K562 (cell line): Measurements from ENCODE around the gene SYVN1. TPM values are rescaled to one million over a fixed set of nuclear protein-coding genes. Genes with fewer than 3 reads are reported as not detected.

Experiments
- CBFB ChIP-seq: sonication (generic); formaldehyde crosslinking; IDR thresholded peaks from 2 replicates; pipeline ENCODE4 v1.4.0; 2020; ENCODE audit warnings: mild to moderate bottlenecking, missing genetic modification reagents
- CEBPB ChIP-seq: fragments of 450-650 bp; IDR thresholded peaks from 2 replicates; pipeline ENCODE4 v1.6.1; 2016; ENCODE audit warnings: missing genetic modification characterization, missing compliant biosample characterization
- CREM ChIP-seq: IDR thresholded peaks from 2 replicates; pipeline ENCODE4 v1.6.1; 2014; ENCODE audit warnings: antibody characterized with exemption, low read depth
- E4F1 ChIP-seq: fragments of 250-450 bp; sonication (Bioruptor Pico); IDR thresholded peaks from 2 replicates; pipeline ENCODE4 v1.5.0; 2021; ENCODE audit warnings: mild to moderate bottlenecking, borderline replicate concordance
- EP400 ChIP-seq: fragments of 450-650 bp; IDR thresholded peaks from 2 replicates; pipeline ENCODE4 v1.6.1; 2017; ENCODE audit warnings: antibody characterized with exemption, mild to moderate bottlenecking, moderate library complexity
- ERF ChIP-seq: fragments of 450-650 bp; formaldehyde crosslinking; IDR thresholded peaks from 2 replicates; pipeline ENCODE4 v1.4.0; 2020; ENCODE audit warnings: mild to moderate bottlenecking, mixed read lengths
- ESRRA ChIP-seq: fragments of 450-650 bp; IDR thresholded peaks from 2 replicates; pipeline ENCODE4 v1.6.1; 2014; ENCODE audit warnings: low read depth, mild to moderate bottlenecking, moderate library complexity, borderline replicate concordance
- HNRNPUL1 ChIP-seq: fragments of 200-400 bp; formaldehyde crosslinking; IDR thresholded peaks from 2 replicates; pipeline ENCODE4 v1.6.1; 2017; ENCODE audit warnings: low read length
- KLF13 ChIP-seq: fragments of 450-650 bp; IDR thresholded peaks from 2 replicates; pipeline ENCODE4 v1.6.1; 2016; ENCODE audit warnings: missing genetic modification characterization, low read depth, mild to moderate bottlenecking, missing compliant biosample characterization, moderate library complexity, borderline replicate concordance
- NCOA1 ChIP-seq: fragments of 450-650 bp; IDR thresholded peaks from 2 replicates; pipeline ENCODE4 v1.6.1; 2016; ENCODE audit warnings: low read depth
- POLR2AphosphoS2 ChIP-seq: IDR thresholded peaks from 2 replicates; pipeline ENCODE4 v1.6.1; 2012; ENCODE audit warnings: low read length, improper control_type of control experiment
- RFX5 ChIP-seq: IDR thresholded peaks from 2 replicates; pipeline ENCODE4 v1.6.1; 2011; ENCODE audit warnings: low read depth, mild to moderate bottlenecking, improper control_type of control experiment, low read length
- SAFB ChIP-seq: fragments of 200-400 bp; formaldehyde crosslinking; IDR thresholded peaks from 2 replicates; pipeline ENCODE4 v1.6.1; 2017; ENCODE audit warnings: low read depth, low read length, borderline replicate concordance
- SREBF1 ChIP-seq: fragments of 150-350 bp; IDR thresholded peaks from 2 replicates; pipeline ENCODE4 v1.6.1; 2014; ENCODE audit warnings: antibody characterized with exemption, low read depth, low read length, borderline replicate concordance
- WHSC1 ChIP-seq: IDR thresholded peaks from one replicate; pipeline ENCODE4 v1.6.1; 2012; ENCODE audit warnings: low read length, control low read depth, inconsistent platforms
- ZC3H4 ChIP-seq: sonication (generic); formaldehyde crosslinking; IDR thresholded peaks from 2 replicates; pipeline ENCODE4 v1.9.0; 2021; ENCODE audit warnings: missing genetic modification reagents, borderline replicate concordance
- ZC3H8 ChIP-seq: fragments of 450-650 bp; IDR thresholded peaks from 2 replicates; pipeline ENCODE4 v1.6.1; 2017
- ZNF224 ChIP-seq: sonication (generic); formaldehyde crosslinking; IDR thresholded peaks from 2 replicates; pipeline ENCODE4 v1.8.0; 2022; ENCODE audit warnings: mild to moderate bottlenecking, missing genetic modification reagents
- ZNF316 ChIP-seq: fragments of 450-650 bp; IDR thresholded peaks from 2 replicates; pipeline ENCODE4 v1.6.1; 2016
- ZNF431 ChIP-seq: sonication (generic); formaldehyde crosslinking; IDR thresholded peaks from 2 replicates; pipeline ENCODE4 v1.8.0; 2022; ENCODE audit warnings: mild to moderate bottlenecking, missing genetic modification reagents
- ZNF668 ChIP-seq: fragments of 250-450 bp; sonication (Bioruptor Pico); IDR thresholded peaks from 2 replicates; pipeline ENCODE4 v1.8.0; 2022; ENCODE audit warnings: mild to moderate bottlenecking, inconsistent platforms
- polyA plus RNA-seq, 8 experiments: library from polyadenylated mRNA; depleted of rRNA in 4 of 8; stranded (reverse) in 5 of 8; unstranded in 3 of 8; fragments of >200 nt; fragmentation: Nextera tagmentation in 2 of 8; fragmentation: Illumina TruSeq in 1 of 8; extraction: Ambion mirVana in 2 of 8; extraction: Trizol in 1 of 8; gene quantifications; 2 replicates each; pipeline versions ENCODE4 v1.2.1 to v1.2.3, GENCODE V29; 2011 to 2014; ENCODE audit warnings: inconsistent platforms in 1 of 8, missing spikeins in 1 of 8
- total RNA-seq, 7 experiments: library from RNA; depleted of rRNA in 6 of 7; stranded (reverse); fragments of >200 nt in 6 of 7; fragmentation: Illumina TruSeq in 2 of 7; extraction: Trizol in 2 of 7; gene quantifications; 2 replicates each; pipeline versions ENCODE4 v1.2.1 to v1.2.3, GENCODE V29; 2011 to 2021; ENCODE audit warnings: low replicate concordance in 1 of 7
- TF ChIP-seq, protein P1 (sequence below): sonication (generic); formaldehyde crosslinking; IDR thresholded peaks from 2 replicates; pipeline ENCODE4 v1.8.0; 2022; ENCODE audit warnings: mild to moderate bottlenecking, missing genetic modification reagents
- TF ChIP-seq, protein P2 (sequence below): IDR thresholded peaks from 3 replicates; pipeline ENCODE4 v1.6.1; 2011; ENCODE audit warnings: borderline replicate concordance, mild to moderate bottlenecking, moderate library complexity; ENCODE audit not compliant: insufficient read length; ENCODE audit errors: extremely low read depth

The SYVN1 gene
- total and polyA plus RNA-seq, 9 of the 15 experiments (the other 6 are each of a cell fraction or from before 2014, with no cell fraction given): 0.41 to 47.4 (median 9.9) TPM

DNA sequence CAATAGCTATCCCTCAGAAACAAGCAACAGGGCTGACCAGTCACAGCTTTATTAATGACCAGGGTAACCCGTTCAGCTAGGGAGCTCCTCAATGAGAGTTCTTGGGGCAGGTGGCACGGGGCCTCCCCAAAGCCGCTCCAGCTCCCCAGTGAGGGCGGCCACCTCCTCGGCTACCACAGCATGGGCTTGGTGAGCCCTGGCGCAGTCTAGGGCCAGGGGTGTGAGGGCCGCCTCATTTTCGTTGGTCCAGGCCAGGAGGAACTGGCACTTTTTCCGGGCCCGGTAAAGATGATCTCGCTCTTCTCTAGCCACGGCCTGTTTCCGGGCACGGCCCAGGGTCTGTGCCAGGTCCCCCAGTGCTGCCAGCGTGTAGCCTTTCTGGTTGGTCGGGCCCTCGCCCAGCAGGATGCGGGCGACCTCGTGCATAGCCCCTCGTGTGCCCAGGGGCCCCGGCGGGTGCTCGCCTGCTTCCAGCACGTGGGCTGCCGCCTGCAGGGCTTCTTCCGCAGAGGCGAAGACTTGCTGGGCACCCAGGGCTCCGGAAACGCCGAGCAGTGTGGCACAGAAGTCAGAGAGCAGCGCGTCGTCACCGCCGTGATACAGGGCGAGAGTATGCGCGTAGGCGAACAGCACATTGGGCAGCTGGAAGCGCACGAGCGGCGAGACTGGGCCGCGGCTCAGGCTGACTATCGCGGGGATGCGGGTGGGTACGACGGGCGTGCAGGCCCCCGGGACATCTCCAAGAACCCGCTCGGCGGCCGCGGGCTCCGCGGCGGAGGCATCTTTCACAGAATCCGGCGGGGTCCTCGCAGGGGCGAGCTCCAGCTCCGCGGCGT is 17.7 kb downstream of the SYVN1 start (continued):
- TF ChIP-seq, protein P1, sequence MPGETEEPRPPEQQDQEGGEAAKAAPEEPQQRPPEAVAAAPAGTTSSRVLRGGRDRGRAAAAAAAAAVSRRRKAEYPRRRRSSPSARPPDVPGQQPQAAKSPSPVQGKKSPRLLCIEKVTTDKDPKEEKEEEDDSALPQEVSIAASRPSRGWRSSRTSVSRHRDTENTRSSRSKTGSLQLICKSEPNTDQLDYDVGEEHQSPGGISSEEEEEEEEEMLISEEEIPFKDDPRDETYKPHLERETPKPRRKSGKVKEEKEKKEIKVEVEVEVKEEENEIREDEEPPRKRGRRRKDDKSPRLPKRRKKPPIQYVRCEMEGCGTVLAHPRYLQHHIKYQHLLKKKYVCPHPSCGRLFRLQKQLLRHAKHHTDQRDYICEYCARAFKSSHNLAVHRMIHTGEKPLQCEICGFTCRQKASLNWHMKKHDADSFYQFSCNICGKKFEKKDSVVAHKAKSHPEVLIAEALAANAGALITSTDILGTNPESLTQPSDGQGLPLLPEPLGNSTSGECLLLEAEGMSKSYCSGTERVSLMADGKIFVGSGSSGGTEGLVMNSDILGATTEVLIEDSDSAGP (CRISPR knock-in tag): no peak
- TF ChIP-seq ZNF316 (no peak), ZNF668 (CRISPR knock-in tag) (no peak), SAFB (0 out of 2 replicates have a peak, but pooled peaks have one; percentile 13), SREBF1 (no peak), POLR2AphosphoS2 (0 out of 2 replicates have a peak, but pooled peaks have one; percentile 64), CEBPB (tag) (no peak), ZC3H8 (no peak), E4F1 (no peak), ESRRA (no peak), RFX5 (no peak), KLF13 (tag) (no peak), ZNF224 (peak; percentile 85), NCOA1 (no peak), CBFB (CRISPR knock-in tag) (no peak), ZNF431 (peak; percentile 30; the same call in 1 of the 2 replicates), CREM (0 out of 2 replicates have a peak, but pooled peaks have one; percentile 4), ERF (CRISPR knock-in tag) (no peak), WHSC1 (no peak), HNRNPUL1 (no peak), EP400 (no peak), ZC3H4 (CRISPR knock-in tag) (peak; percentile 80; the same call in 1 of the 2 replicates)
- TF ChIP-seq, protein P2, sequence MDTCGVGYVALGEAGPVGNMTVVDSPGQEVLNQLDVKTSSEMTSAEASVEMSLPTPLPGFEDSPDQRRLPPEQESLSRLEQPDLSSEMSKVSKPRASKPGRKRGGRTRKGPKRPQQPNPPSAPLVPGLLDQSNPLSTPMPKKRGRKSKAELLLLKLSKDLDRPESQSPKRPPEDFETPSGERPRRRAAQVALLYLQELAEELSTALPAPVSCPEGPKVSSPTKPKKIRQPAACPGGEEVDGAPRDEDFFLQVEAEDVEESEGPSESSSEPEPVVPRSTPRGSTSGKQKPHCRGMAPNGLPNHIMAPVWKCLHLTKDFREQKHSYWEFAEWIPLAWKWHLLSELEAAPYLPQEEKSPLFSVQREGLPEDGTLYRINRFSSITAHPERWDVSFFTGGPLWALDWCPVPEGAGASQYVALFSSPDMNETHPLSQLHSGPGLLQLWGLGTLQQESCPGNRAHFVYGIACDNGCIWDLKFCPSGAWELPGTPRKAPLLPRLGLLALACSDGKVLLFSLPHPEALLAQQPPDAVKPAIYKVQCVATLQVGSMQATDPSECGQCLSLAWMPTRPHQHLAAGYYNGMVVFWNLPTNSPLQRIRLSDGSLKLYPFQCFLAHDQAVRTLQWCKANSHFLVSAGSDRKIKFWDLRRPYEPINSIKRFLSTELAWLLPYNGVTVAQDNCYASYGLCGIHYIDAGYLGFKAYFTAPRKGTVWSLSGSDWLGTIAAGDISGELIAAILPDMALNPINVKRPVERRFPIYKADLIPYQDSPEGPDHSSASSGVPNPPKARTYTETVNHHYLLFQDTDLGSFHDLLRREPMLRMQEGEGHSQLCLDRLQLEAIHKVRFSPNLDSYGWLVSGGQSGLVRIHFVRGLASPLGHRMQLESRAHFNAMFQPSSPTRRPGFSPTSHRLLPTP: no peak
